HepG2 (cell line): ENCODE results near the gene PIAS1. TPM values are rescaled to one million over a fixed set of nuclear protein-coding genes. Genes with fewer than 3 reads are reported as not detected.

Experiments
- ATAC-seq: fragments of 200-7000 bp; cut with Tn5 transposase; 3 replicates; pipeline ENCODE4 v1.9.1; 2020; ENCODE audit warnings: mild to moderate bottlenecking, moderate library complexity
- BruUV-seq: library from RNA; stranded (reverse); fragments of 400-500 nt; replicated peaks from 2 replicates; lab custom pipeline; 2021; lab: Mats Ljungman, UMichigan
- CTCF ChIA-PET: fragments of 300-600 bp; formaldehyde crosslinking; extraction: SDS; loops from one replicate; lab custom pipeline; 2021; ENCODE audit warnings: low total read pairs, inconsistent platforms, low intra/inter-chr PET ratio; lab: Yijun Ruan, JAX
- POLR2A ChIA-PET: fragments of 350-600 bp; sonication (Branson Sonifier 250); formaldehyde crosslinking; loops from one replicate; lab custom pipeline; 2020; ENCODE audit warnings: antibody characterized with exemption, inconsistent platforms; lab: Yijun Ruan, JAX
- DNase-seq: peaks from one replicate; pipeline ENCODE4 v3.0.0-alpha.2; 2015; ENCODE audit warnings: low spot score
- FAIRE-seq: peaks from 3 replicates; lab custom pipeline; 2011; peaks lifted over from hg19 to GRCh38; lab: Jason Lieb, UNC
- H2AFZ ChIP-seq: one replicate; pipeline ENCODE4 v1.6.1; 2011; ENCODE audit warnings: low read length, inconsistent platforms
- H3K27ac ChIP-seq: fragments of 300-600 bp; 3 replicates; pipeline ENCODE4 v1.8.0; 2011; ENCODE audit warnings: mixed run types, mild to moderate bottlenecking, mixed read lengths, low read length, inconsistent platforms; ENCODE audit not compliant: insufficient read depth; ENCODE audit errors: extremely low read length
- H3K27me3 ChIP-seq, 2 experiments: fragments of 200-600 bp in 1 of 2; 2 replicates in 1 of 2; 3 replicates in 1 of 2; pipeline versions ENCODE4 v1.6.0 to v1.8.0; 2011; ENCODE audit warnings: low read length in 2 of 2, mild to moderate bottlenecking in 2 of 2, moderate library complexity in 2 of 2, inconsistent platforms in 1 of 2; ENCODE audit not compliant: insufficient read depth in 2 of 2, control insufficient read depth in 1 of 2
- H3K36me3 ChIP-seq, 2 experiments: fragments of 200-600 bp in 1 of 2; replicated peaks in 1 of 2; 2 replicates in 1 of 2; 3 replicates in 1 of 2; pipeline versions ENCODE4 v1.5.1 to v1.8.0; 2011; ENCODE audit warnings: low read length in 2 of 2, inconsistent platforms in 1 of 2; ENCODE audit not compliant: insufficient read depth in 2 of 2, control insufficient read depth in 1 of 2
- H3K4me1 ChIP-seq: 2 replicates; pipeline ENCODE4 v1.5.1; 2012; ENCODE audit warnings: low read length, inconsistent platforms; ENCODE audit not compliant: insufficient read depth
- H3K4me2 ChIP-seq: 2 replicates; pipeline ENCODE4 v1.6.0; 2011; ENCODE audit warnings: low read depth, low read length, inconsistent platforms
- H3K4me3 ChIP-seq, 3 experiments: fragments of 200-600 bp in 1 of 3; sonication (generic), shearing (Covaris generic) in 1 of 3; replicated peaks in 1 of 3; 2 replicates each; pipeline ENCODE4 v1.5.1; 2011 to 2016; ENCODE audit warnings: low read length in 3 of 3, inconsistent platforms in 2 of 3, low read depth in 2 of 3, mild to moderate bottlenecking in 2 of 3, control low read depth in 1 of 3, mixed read lengths in 1 of 3; ENCODE audit not compliant: insufficient read depth in 1 of 3
- H3K79me2 ChIP-seq: one replicate; pipeline ENCODE4 v1.6.1; 2011; ENCODE audit warnings: low read length, inconsistent platforms; ENCODE audit not compliant: insufficient read depth
- H3K9ac ChIP-seq: 2 replicates; pipeline ENCODE4 v1.6.0; 2011; ENCODE audit warnings: mild to moderate bottlenecking, low read depth, low read length, inconsistent platforms; ENCODE audit not compliant: insufficient read depth
- H3K9me3 ChIP-seq: 2 replicates; pipeline ENCODE4 v1.5.1; 2012; ENCODE audit warnings: mild to moderate bottlenecking, low read length
- H4K20me1 ChIP-seq: 2 replicates; pipeline ENCODE4 v1.6.0; 2011; ENCODE audit warnings: inconsistent platforms, mild to moderate bottlenecking, low read length, moderate library complexity; ENCODE audit not compliant: insufficient read depth
- AGO2 ChIP-seq: fragments of 200-400 bp; formaldehyde crosslinking; optimal IDR thresholded peaks from 2 replicates; pipeline ENCODE3; 2017; ENCODE audit warnings: mild to moderate bottlenecking, low read depth, low read length, moderate library complexity
- MBNL3 ChIP-seq: fragments of 250-450 bp; sonication (Bioruptor Pico); conservative IDR thresholded peaks from 2 replicates; pipeline ENCODE4 v1.8.0; 2022; ENCODE audit warnings: mild to moderate bottlenecking, inconsistent platforms
- MZF1 ChIP-seq: sonication (generic); formaldehyde crosslinking; IDR thresholded peaks from 2 replicates; pipeline ENCODE4 v1.8.1; 2023; ENCODE audit warnings: mild to moderate bottlenecking, missing genetic modification reagents, borderline replicate concordance
- RBM22 ChIP-seq: fragments of 200-400 bp; formaldehyde crosslinking; optimal IDR thresholded peaks from 2 replicates; pipeline ENCODE3; 2017; ENCODE audit warnings: mild to moderate bottlenecking, low read length, moderate library complexity
- SRY ChIP-seq: sonication (generic); formaldehyde crosslinking; IDR thresholded peaks from 2 replicates; pipeline ENCODE4 v1.8.0; 2022; ENCODE audit warnings: mild to moderate bottlenecking, missing genetic modification reagents
- TARDBP ChIP-seq: sonication (generic); formaldehyde crosslinking; IDR thresholded peaks from 2 replicates; pipeline ENCODE4 v1.8.0; 2022; ENCODE audit warnings: mild to moderate bottlenecking, missing genetic modification reagents
- ZNF446 ChIP-seq: sonication (generic); formaldehyde crosslinking; IDR thresholded peaks from 2 replicates; pipeline ENCODE4 v1.5.0; 2020; ENCODE audit warnings: mild to moderate bottlenecking, missing genetic modification reagents
- ZNF616 ChIP-seq: sonication (generic); formaldehyde crosslinking; IDR thresholded peaks from 2 replicates; pipeline ENCODE4 v1.5.0; 2020; ENCODE audit warnings: low read depth, mild to moderate bottlenecking, missing genetic modification reagents
- WGBS: methylation state at CpG from one replicate; pipeline ENCODE4 v1.1.6; 2017; ENCODE audit warnings: low lambda C conversion rate; 5-methylcytosine and 5-hydroxymethylcytosine counted together
- in situ Hi-C: cut with HindIII; loops from 2 replicates; pipeline ENCODE4 v1.10.0; 2017; ENCODE audit warnings: low pct_unique_long_range_greater_than_20kb; ENCODE audit not compliant: extremely low pct_ligation_motif_present
- intact Hi-C: fragments of 100-400 bp; cut with micrococcal nuclease; formaldehyde crosslinking; loops from one replicate; pipeline ENCODE4 v1.10.0; 2022; ENCODE audit not compliant: unreplicated experiment
- polyA plus RNA-seq, 8 experiments: library from polyadenylated mRNA; depleted of rRNA in 3 of 8; stranded (reverse) in 7 of 8; unstranded in 1 of 8; fragments of >200 nt; fragmentation: Illumina TruSeq in 4 of 8; extraction: Trizol in 4 of 8; gene quantifications; 2 replicates each; pipeline versions ENCODE4 v1.2.1 to v1.2.3, GENCODE V29; 2011 to 2016; ENCODE audit warnings: low read depth in 4 of 8, missing spikeins in 1 of 8, mixed read lengths in 1 of 8; ENCODE audit not compliant: insufficient read depth in 1 of 8
- total RNA-seq, 5 experiments: library from RNA; depleted of rRNA; stranded (reverse); fragments of >200 nt; fragmentation: Illumina TruSeq; extraction: Trizol; gene quantifications; 2 replicates each; pipeline ENCODE4 v1.2.3, GENCODE V29; 2016; ENCODE audit warnings: low read depth in 1 of 5
- TF ChIP-seq, protein P1 (sequence below): sonication (generic); formaldehyde crosslinking; IDR thresholded peaks from 2 replicates; pipeline ENCODE4 v1.4.0; 2020; ENCODE audit warnings: missing genetic modification reagents, borderline replicate concordance

Gene PIAS1
- total and polyA plus RNA-seq, 2 of the 13 experiments (the other 11 are each of a cell fraction or from before 2014, with no cell fraction given) = 20.7 to 33.7 TPM

DNA sequence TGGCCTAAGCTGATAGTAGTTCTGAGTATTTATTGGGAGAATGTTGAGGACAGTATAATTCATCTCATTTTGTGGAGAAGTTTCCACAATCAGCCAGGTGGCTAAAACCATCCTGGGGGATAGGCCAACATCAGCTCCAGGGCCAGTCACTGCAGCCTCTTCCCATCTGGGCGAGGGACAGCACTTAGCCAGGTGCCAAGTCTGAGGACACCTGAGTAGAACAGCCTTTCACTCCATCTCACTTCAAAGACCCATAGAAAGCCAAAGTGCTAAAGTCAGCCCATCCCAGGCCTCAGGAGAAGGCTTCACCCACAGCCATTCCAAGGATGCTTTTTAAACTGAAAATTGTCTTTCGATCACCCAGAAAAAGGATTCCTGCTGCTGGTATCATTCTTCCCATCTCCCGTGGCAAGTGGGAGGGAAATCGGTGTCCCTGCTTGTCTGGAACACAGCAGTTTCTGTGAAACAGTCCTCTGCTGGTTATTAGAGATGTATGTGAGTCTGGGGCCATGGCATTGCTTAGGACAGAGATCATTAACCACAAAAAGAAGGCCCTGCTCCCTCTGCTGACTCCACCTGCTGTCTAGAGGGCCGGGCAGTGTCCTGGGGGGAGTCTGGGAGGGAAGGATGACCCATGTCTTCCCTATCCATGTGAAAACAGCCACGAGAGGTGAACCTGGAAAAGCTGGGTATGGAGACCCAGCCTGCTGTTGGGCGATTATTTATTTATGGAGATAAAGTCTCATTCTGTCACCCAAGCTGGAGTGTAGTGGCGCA is 141.4 kb downstream of the PIAS1 start:
- H4K20me1 ChIP-seq = no peaks in the 10 kb centered on the region
- no peaks in the 10 kb centered on the region for H3K27me3 ChIP-seq
- no peak for ATAC-seq
- BruUV-seq = no TSS peak
- no peak overlapping the region for H2AFZ ChIP-seq
- H3K9ac ChIP-seq = no peak overlapping the region
- POLR2A ChIA-PET = interaction anchor here (1.1 to 1.3 kb wide), 2 partner anchors 10 to 32 kb away, joined by 3 to 4 read pairs; partner anchors contain the start of gene CALML4
- H3K4me1 ChIP-seq = peaks cover 37% of the 10 kb centered on the region
- H3K79me2 ChIP-seq = no peaks in the 10 kb centered on the region
- no peak overlapping the region for H3K27ac ChIP-seq
- H3K9me3 ChIP-seq = no peaks in the 10 kb centered on the region
- intact Hi-C loops = loop anchor here (1.0 kb wide), 1 partner anchor 15 kb away; no protein-coding TSS in a partner anchor
- DNase-seq = no peak
- no peak for FAIRE-seq
- in situ Hi-C loops = no loop called here
- peaks cover 6 to 14% of the 10 kb centered on the region in 2 experiments; a peak in 4 of 5 replicates for H3K36me3 ChIP-seq
- H3K4me3 ChIP-seq = no peak overlapping the region
- no peak overlapping the region for H3K4me2 ChIP-seq
- peak; percentile 69 for TF ChIP-seq RBM22
- TF ChIP-seq MBNL3 (CRISPR knock-in tag) = no peak
- CTCF ChIA-PET = interaction anchor here (2.0 kb wide), 1 partner anchor 15 kb away, joined by 9 read pairs; no protein-coding TSS in a partner anchor
- WGBS = 97% methylated on average over 6 of the region's 8 CpGs

DNA sequence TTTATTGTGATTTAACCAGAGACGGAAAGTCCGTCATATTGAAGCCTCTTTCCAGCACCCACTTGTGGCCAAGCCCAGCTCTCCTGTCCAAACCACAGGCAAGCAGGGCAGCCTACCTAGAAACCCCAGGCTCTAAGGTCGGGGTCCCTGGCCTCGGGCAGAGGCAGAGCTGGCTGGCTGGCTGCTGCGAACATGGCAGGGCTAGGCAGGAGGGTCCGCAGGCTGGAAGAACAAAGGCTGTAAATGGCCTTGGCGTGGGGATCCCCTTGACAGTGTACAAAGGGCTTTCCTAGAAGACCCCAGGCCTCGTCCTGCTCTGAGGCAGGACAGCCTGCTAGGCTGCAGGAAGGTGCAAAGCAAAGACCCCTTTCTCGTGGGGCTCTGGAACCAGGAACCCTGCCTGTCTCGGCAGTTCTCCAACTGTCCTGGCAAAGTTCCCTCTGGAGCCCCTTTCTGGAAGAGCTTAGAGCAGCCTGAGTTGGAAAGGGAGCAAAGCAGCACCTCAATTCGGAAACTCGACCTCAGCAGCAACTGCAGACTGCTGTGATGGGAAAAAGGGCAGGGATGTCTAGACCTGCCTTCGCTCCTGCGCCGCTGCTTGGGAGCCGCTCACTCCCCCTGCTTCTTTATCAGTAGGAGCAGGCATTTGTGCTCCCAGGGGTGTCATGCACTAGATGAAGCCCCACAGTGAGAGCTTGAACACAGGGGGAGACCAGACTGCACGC is 142.5 kb downstream of the PIAS1 start:
- H2AFZ ChIP-seq = no peak overlapping the region
- TF ChIP-seq ZNF616 (CRISPR knock-in tag) (no peak), SRY (CRISPR knock-in tag) (no peak), AGO2 (peak; percentile 60), ZNF446 (CRISPR knock-in tag) (no peak), MZF1 (CRISPR knock-in tag) (no peak), TARDBP (CRISPR knock-in tag) (no peak)
- TF ChIP-seq, protein P1, sequence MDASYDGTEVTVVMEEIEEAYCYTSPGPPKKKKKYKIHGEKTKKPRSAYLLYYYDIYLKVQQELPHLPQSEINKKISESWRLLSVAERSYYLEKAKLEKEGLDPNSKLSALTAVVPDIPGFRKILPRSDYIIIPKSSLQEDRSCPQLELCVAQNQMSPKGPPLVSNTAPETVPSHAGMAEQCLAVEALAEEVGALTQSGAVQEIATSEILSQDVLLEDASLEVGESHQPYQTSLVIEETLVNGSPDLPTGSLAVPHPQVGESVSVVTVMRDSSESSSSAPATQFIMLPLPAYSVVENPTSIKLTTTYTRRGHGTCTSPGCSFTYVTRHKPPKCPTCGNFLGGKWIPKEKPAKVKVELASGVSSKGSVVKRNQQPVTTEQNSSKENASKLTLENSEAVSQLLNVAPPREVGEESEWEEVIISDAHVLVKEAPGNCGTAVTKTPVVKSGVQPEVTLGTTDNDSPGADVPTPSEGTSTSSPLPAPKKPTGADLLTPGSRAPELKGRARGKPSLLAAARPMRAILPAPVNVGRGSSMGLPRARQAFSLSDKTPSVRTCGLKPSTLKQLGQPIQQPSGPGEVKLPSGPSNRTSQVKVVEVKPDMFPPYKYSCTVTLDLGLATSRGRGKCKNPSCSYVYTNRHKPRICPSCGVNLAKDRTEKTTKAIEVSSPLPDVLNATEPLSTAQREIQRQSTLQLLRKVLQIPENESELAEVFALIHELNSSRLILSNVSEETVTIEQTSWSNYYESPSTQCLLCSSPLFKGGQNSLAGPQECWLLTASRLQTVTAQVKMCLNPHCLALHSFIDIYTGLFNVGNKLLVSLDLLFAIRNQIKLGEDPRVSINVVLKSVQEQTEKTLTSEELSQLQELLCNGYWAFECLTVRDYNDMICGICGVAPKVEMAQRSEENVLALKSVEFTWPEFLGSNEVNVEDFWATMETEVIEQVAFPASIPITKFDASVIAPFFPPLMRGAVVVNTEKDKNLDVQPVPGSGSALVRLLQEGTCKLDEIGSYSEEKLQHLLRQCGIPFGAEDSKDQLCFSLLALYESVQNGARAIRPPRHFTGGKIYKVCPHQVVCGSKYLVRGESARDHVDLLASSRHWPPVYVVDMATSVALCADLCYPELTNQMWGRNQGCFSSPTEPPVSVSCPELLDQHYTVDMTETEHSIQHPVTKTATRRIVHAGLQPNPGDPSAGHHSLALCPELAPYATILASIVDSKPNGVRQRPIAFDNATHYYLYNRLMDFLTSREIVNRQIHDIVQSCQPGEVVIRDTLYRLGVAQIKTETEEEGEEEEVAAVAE (CRISPR knock-in tag) = no peak
- H3K4me2 ChIP-seq = no peak overlapping the region
- H3K27ac ChIP-seq = no peak overlapping the region
- CTCF ChIA-PET = interaction anchor here (2.0 kb wide), 1 partner anchor 14 kb away, joined by 9 read pairs; no protein-coding TSS in a partner anchor
- H3K4me3 ChIP-seq = no peak overlapping the region
- no peaks in the 10 kb centered on the region for H4K20me1 ChIP-seq
- no peak for FAIRE-seq
- in situ Hi-C loops = no loop called here
- H3K79me2 ChIP-seq = no peaks in the 10 kb centered on the region
- H3K27me3 ChIP-seq = no peaks in the 10 kb centered on the region
- intact Hi-C loops = no loop called here
- 96% methylated on average over 9 of the region's 17 CpGs for WGBS
- H3K36me3 ChIP-seq = peaks cover 5 to 14% of the 10 kb centered on the region in 2 experiments; a peak in 4 of 5 replicates
- POLR2A ChIA-PET = no interaction called here
- H3K9me3 ChIP-seq = no peaks in the 10 kb centered on the region
- no peak for DNase-seq
- peaks cover 43% of the 10 kb centered on the region for H3K4me1 ChIP-seq
- no peak overlapping the region for H3K9ac ChIP-seq
- ATAC-seq = no peak
- no TSS peak for BruUV-seq
